Measurements from ENCODE around the gene VSIG10L. TPM values are rescaled to one million over a fixed set of nuclear protein-coding genes. Genes with fewer than 3 reads are reported as not detected.

The VSIG10L gene
- total RNA-seq, 1 donor from 2014 or later, result 3.2 TPM

DNA sequence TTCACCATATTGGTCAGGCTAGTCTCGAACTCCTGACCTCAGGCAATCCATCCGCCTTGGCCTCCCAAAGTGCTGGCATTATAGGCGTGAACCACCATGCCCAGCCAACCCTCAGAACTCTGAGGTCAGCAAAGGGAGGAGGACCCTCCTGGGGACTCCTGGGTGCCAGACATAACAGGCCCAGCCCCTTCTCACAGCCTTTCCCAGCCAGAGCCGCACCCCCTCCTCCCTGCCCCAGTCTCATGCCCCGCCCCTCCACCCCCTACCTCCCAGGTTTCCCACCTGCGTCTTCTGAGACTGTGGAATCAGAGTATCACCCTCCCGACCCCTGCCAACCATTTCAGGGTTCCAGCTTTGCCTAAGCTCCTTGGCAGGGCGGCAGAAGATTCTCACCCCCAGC is 25.3 kb downstream of the VSIG10L start:
- ATAC-seq, result no peak
- H3K4me3 ChIP-seq, result no peak overlapping the region
- no peaks in the 10 kb centered on the region for H3K9me3 ChIP-seq
- DNase-seq, result no peak
- H3K27me3 ChIP-seq (ENCODE audit: low read depth), result peaks cover 11% of the 10 kb centered on the region
- H3K4me1 ChIP-seq, result no peaks in the 10 kb centered on the region
- TF ChIP-seq, protein P1, sequence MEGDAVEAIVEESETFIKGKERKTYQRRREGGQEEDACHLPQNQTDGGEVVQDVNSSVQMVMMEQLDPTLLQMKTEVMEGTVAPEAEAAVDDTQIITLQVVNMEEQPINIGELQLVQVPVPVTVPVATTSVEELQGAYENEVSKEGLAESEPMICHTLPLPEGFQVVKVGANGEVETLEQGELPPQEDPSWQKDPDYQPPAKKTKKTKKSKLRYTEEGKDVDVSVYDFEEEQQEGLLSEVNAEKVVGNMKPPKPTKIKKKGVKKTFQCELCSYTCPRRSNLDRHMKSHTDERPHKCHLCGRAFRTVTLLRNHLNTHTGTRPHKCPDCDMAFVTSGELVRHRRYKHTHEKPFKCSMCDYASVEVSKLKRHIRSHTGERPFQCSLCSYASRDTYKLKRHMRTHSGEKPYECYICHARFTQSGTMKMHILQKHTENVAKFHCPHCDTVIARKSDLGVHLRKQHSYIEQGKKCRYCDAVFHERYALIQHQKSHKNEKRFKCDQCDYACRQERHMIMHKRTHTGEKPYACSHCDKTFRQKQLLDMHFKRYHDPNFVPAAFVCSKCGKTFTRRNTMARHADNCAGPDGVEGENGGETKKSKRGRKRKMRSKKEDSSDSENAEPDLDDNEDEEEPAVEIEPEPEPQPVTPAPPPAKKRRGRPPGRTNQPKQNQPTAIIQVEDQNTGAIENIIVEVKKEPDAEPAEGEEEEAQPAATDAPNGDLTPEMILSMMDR (IDR thresholded peaks at IDR 0.05), result no peak
- intact Hi-C loops (cut with DNase I), result no loop called here
- H3K27ac ChIP-seq, result no peak overlapping the region
- no peaks in the 10 kb centered on the region for H3K36me3 ChIP-seq

DNA sequence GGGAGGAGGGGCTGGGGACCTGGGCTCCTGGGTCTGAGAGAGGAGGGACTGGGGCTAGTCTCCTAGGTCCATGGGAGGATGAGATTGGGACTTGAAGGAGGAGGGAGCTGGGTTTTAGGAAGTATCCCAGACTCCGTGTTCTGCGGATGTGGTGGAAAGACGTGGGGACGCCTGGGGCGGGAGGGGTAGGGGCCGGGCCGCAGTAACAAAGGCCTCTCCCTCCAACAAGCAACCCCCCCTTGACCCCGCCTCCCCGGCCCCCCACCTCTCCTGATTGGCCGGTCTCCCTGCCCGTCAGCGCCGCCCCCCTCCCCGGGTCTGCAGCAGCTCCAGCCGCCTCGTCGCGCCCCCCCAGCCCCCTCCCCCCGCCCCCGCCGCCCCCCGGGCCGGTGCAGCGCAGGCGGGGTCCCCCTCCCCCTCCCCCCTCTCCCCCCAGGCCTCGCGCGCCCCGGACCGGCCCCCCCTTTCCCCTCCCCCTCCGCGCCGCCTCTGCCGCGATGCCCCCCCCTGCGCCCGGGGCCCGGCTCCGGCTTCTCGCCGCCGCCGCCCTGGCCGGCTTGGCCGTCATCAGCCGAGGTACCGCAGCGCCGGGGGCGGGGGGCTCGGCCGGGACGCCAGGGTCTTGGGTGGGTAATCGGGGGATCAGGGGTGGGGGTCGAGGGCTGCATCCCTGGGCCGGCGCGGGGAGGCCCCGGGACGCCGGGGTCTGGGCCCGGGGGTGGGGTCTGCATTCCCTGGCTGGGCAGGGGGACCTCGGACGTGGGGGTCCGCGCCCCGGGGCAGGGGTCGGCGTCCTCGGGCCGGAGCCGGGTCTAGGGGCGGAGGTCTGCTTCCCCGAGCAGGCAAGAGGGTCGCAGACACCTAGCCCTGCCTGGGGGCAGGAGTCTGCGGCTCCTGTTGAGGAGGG is 30.3 kb downstream of the VSIG10L start, which contains the start of gene IGLON5:
Gene IGLON5 (plus strand): TSS at position 294 of the 907 bp plus-strand sequence. CDS start 204 bp downstream, at position 498.
- TF ChIP-seq, protein P1 (IDR thresholded peaks at IDR 0.05), result no peak
- Histone ChIP-seq H3K9me3 (peaks cover 5% of the 10 kb centered on the region), H3K4me1 (no peaks in the 10 kb centered on the region), H3K36me3 (no peaks in the 10 kb centered on the region), H3K27ac (no peak within 1 kb of the TSS), H3K4me3 (no peak within 1 kb of the TSS), H3K27me3 (ENCODE audit: low read depth) (peaks cover 30% of the 10 kb centered on the region)
- intact Hi-C loops (cut with DNase I), result no loop called here
- no peak for DNase-seq
- no peak for ATAC-seq

- TF ChIP-seq, protein P1 (IDR thresholded peaks at IDR 0.05), result no peak
- Histone ChIP-seq H3K27me3 (ENCODE audit: low read depth) (peaks cover 22% of the 10 kb centered on the region), H3K4me1 (no peaks in the 10 kb centered on the region), H3K4me3 (no peak overlapping the region), H3K36me3 (no peaks in the 10 kb centered on the region), H3K9me3 (peaks cover 9% of the 10 kb centered on the region), H3K27ac (no peak overlapping the region)
- DNase-seq (no peak), ATAC-seq (no peak)
- intact Hi-C loops (cut with DNase I), result no loop called here
These were observed 36.5 kb downstream of the VSIG10L start for GRCh38 chr19:51305479-51305878.

GRCh38 chr19:51301266-51301665 is 40.7 kb downstream of the VSIG10L start:
- no peak for DNase-seq

GRCh38 chr19:51297406-51297805 is 44.5 kb downstream of the VSIG10L start:
- H3K9me3 ChIP-seq, result no peaks in the 10 kb centered on the region
- ATAC-seq, result no peak
- H3K4me3 ChIP-seq, result no peak overlapping the region
- peaks cover 33% of the 10 kb centered on the region for H3K27me3 ChIP-seq (ENCODE audit: low read depth)
- no peaks in the 10 kb centered on the region for H3K36me3 ChIP-seq
- no peak overlapping the region for H3K27ac ChIP-seq
- TF ChIP-seq, protein P1 (IDR thresholded peaks at IDR 0.05), result no peak
- no peak for DNase-seq
- no peaks in the 10 kb centered on the region for H3K4me1 ChIP-seq
- intact Hi-C loops (cut with DNase I), result no loop called here

More at GRCh38 chr19:51301266-51301665, 40.7 kb downstream of the VSIG10L start:
- H3K9me3 ChIP-seq, result peaks cover 4% of the 10 kb centered on the region
- peaks cover 6% of the 10 kb centered on the region for H3K27me3 ChIP-seq (ENCODE audit: low read depth)
- intact Hi-C loops (cut with DNase I), result no loop called here
- TF ChIP-seq, protein P1 (IDR thresholded peaks at IDR 0.05), result no peak
- H3K4me1 ChIP-seq, result no peaks in the 10 kb centered on the region
- H3K36me3 ChIP-seq, result no peaks in the 10 kb centered on the region
- H3K27ac ChIP-seq, result no peak overlapping the region
- ATAC-seq, result no peak
- H3K4me3 ChIP-seq, result no peak overlapping the region
